ENCODE results near the gene ETFA. TPM values are rescaled to one million over a fixed set of nuclear protein-coding genes. Genes with fewer than 3 reads are reported as not detected.
"Not testable (repeated sequence)": the region's sequence is repeated elsewhere in the genome, so short reads cannot be mapped to it uniquely, and the experiment has no call there.

ETFA gene
- total RNA-seq, 1 experiment from 2014 or later: 72.8 TPM

- no peak for DNase-seq (ENCODE audit: low read depth)
These were observed 28.8 kb downstream of the ETFA start for GRCh38 chr15:76282465-76282864.

DNA sequence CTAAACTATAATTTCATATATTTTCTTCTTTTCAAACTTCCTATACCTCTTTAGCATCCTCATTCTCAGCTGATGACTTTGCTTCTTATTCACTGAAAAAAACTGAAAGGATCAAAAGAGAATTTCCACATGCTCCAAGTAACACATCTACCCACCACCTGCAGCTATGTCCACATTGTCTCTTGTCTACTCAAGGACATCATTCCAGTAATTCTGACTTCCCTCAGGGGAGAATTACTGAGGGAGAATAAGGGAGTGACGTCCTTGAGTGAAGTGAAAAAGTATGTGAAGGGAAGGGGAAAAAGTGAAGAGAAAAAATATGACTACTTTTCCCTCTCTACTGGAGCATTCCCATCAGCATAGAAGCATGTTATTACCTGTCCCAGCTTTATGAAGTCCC is 32.6 kb downstream of the ETFA start:
- no peak for DNase-seq (ENCODE audit: low read depth)

DNA sequence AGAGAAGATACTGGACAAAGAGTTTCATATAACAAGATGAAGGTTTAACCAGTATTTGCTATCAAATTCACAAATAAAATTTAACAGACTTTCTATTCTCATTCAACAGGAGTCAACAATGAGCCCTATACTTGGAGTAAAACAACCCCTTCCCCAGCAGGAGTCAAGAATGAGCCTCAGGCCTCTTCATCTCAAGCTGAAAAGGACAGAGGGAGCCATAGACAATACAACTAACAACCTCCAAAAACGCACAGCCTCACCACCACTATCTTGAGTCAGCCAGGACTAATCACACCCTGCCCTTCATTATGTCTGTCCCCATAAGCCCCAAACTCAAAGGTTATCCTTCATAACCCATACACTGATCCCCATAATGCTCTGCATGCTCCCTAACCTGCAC is 36.4 kb downstream of the ETFA start:
- DNase-seq (ENCODE audit: low read depth): no peak

- DNase-seq (ENCODE audit: low read depth): no peak
These were observed 37.0 kb downstream of the ETFA start for GRCh38 chr15:76274226-76274625.

DNA sequence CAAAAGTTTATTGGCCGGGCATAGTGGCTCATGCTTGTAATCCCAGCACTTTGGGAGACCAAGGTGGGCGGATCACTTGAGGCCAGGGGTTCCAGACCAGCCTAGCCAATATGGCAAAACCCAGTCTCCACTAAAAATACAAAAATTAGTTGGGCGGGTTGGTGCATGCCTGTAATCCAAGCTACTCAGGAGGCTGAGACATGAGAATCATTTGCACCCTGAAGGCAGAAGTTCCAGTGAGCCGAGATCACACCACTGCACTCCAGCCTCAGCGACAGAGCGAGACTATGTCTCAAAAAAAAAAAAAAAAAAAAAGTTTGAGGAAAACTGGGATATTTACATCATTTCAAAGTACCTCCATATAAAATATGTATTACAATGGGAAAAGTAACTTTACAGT is 40.4 kb downstream of the ETFA start:
- DNase-seq (ENCODE audit: low read depth): no peak

- DNase-seq (ENCODE audit: low read depth): no peak
These were observed 44.2 kb downstream of the ETFA start for GRCh38 chr15:76267077-76267476.

- not testable (repeated sequence) for DNase-seq (ENCODE audit: low read depth)
These were observed 45.5 kb downstream of the ETFA start for GRCh38 chr15:76265769-76266168.

- no peak for DNase-seq (ENCODE audit: low read depth)
These were observed 50.9 kb downstream of the ETFA start for GRCh38 chr15:76260246-76260938.

DNA sequence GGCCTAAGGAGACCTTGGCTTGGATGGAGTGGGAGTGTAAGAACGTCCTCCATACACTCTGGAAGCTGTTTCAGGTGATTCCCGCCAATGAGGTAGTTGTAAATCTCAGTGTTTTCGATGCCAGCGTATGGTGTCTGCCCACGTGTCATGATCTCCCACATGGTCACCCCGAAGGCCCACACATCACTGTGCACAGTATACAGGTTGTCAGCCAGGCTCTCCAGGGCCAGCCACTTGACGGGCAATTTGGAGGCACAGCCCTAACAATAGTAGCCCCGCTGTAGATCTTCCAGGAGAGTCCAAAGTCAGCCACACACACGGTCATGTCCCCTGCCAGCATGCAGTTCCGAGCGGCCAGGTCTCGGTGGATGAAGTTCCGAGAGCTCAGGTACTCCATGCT is 51.9 kb downstream of the ETFA start:
- no peak for DNase-seq (ENCODE audit: low read depth)

DNA sequence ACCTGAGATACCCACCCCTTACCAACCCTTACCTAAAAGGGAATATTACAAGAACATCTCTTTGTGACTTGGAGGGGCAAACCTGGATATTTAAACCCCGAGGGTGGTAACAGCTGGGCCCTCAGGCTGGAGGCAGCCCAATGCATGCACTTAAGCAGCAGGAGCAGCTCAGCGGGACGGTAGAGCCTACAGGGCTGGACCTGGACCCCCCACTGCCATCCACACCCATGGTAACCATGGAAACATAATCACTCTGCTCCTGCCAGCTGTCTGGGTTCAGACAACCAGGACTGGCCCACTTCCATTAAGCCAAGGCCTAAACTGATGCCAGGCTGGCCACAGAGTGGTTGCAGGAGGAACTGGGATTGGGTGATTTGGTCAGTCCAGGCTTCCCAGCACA is 52.8 kb downstream of the ETFA start:
- DNase-seq (ENCODE audit: low read depth): peak; percentile 5

DNA sequence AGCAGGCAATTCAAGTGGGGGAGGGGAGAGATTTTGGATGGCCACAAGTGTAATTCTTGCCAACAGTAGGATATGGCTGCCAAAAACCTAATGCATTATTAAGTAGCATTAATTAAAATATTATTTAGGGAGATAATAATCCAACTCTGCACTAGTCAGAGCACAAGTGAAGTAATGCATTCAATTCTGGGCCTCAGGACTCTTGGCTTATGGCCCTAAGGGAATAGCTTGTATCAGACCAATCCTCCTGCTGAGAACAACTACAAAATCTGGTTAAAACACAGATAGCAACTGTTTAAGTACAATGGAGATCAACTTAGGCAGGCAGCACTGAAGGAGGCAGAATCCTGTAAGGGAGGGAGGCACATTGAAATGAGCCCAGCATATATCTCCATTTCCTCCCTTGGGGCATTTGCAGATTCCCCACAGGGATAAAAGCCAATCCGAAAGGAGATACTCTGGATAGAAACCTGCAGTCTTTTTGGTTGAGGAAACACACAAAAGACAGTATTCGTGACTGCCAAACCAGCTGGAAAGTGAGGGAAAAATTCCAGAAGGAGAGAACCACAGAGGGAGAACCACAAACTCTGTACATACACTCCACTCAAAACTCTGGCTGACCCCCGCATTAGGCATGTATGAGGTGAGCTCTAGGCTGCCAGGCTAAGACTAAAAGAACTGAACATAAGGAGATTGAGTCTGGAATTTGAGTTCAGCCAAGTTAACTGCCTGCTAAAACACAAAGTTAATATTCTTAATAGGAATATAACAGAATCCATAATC is 57.4 kb downstream of the ETFA start:
- no peak for DNase-seq (ENCODE audit: low read depth)

- no peak for DNase-seq (ENCODE audit: low read depth)
These were observed 59.0 kb downstream of the ETFA start for GRCh38 chr15:76252249-76252648.

- no peak for DNase-seq (ENCODE audit: low read depth)
These were observed 59.6 kb downstream of the ETFA start for GRCh38 chr15:76251717-76252116.

- no peak for DNase-seq (ENCODE audit: low read depth)
These were observed 66.1 kb downstream of the ETFA start for GRCh38 chr15:76245072-76245610.

GRCh38 chr15:76239786-76240185 is 71.5 kb downstream of the ETFA start:
- no peak for DNase-seq (ENCODE audit: low read depth)

DNA sequence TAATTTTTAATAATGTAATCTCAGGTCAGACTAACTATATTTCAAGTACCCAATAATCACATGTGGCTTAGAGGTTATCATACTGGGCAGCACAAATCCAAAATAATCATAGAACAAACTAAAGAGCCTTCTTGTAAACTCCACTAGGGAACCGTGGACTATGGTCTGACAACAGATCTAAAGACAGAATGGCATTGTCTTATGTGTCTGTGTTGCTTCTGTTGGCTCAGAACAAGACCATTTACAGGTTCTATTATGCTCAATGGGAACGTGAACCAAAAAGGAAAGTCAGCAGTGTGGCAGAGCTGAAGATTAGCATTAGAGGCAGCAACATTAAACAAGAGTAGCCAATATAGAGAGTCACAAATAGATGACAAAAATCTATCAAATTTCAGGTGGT is 74.9 kb downstream of the ETFA start:
- DNase-seq (ENCODE audit: low read depth): no peak

GRCh38 chr15:76235186-76235826 is 76.0 kb downstream of the ETFA start:
- DNase-seq (ENCODE audit: low read depth): peak; percentile 47

- DNase-seq (ENCODE audit: low read depth): no peak
These were observed 76.9 kb downstream of the ETFA start for GRCh38 chr15:76234337-76234889.

GRCh38 chr15:76233921-76234320 is 77.3 kb downstream of the ETFA start:
- no peak for DNase-seq (ENCODE audit: low read depth)

- DNase-seq (ENCODE audit: low read depth): no peak
These were observed 82.0 kb downstream of the ETFA start for GRCh38 chr15:76229266-76229665.

GRCh38 chr15:76223521-76223920 is 87.7 kb downstream of the ETFA start:
- DNase-seq (ENCODE audit: low read depth): no peak

DNA sequence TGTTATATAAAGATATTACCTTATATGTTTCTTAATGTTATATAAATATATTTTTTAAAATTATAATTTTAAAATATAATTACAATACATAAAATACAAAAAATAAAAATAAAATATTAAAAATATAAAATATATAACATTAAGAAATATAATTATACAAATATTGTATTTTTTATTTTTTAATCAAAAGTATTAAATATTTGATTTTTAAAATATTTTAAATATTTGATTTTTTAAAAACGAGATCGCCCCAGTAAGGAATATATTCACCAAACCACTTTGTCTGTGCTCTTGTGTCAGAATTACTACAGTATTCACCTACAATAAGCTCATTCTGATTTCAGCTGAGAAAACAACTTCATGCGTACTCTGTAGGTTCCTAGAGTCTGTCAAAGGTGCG is 89.1 kb downstream of the ETFA start:
- DNase-seq (ENCODE audit: low read depth): no peak
